Liver (tissue), 9 donors: ENCODE data around the gene NHS. TPM values are rescaled to one million over a fixed set of nuclear protein-coding genes. Genes with fewer than 3 reads are reported as not detected.

Experiments used
- DNase-seq: peaks from one replicate; pipeline ENCODE4 v3.0.0-alpha.2; 2017; ENCODE audit warnings: low spot score
- H3K27ac ChIP-seq, 2 donors: one replicate each; pipeline ENCODE4 v1.7.0; 2013; ENCODE audit warnings: inconsistent platforms in 2 of 2, low read length in 2 of 2, control low read depth in 1 of 2, low read depth in 1 of 2, mild to moderate bottlenecking in 1 of 2
- H3K27me3 ChIP-seq, 4 donors: one replicate each; pipeline versions ENCODE4 v1.6.1 to v1.7.0; 2013; ENCODE audit warnings: low read length in 3 of 4, inconsistent platforms in 1 of 4, mild to moderate bottlenecking in 1 of 4, moderate library complexity in 1 of 4; ENCODE audit not compliant: control insufficient read depth in 4 of 4, insufficient read depth in 4 of 4
- H3K36me3 ChIP-seq, 4 donors: one replicate each; pipeline versions ENCODE4 v1.6.1 to v1.7.0; 2013; ENCODE audit warnings: low read length in 3 of 4, mild to moderate bottlenecking in 3 of 4, low read depth in 1 of 4, moderate library complexity in 1 of 4; ENCODE audit not compliant: control insufficient read depth in 4 of 4, insufficient read depth in 3 of 4
- H3K4me1 ChIP-seq, 4 donors: one replicate each; pipeline versions ENCODE4 v1.6.1 to v1.7.0; 2013; ENCODE audit warnings: low read length in 3 of 4, mild to moderate bottlenecking in 3 of 4, moderate library complexity in 1 of 4; ENCODE audit not compliant: control insufficient read depth in 4 of 4, insufficient read depth in 4 of 4
- H3K4me3 ChIP-seq, 3 donors: one replicate each; pipeline versions ENCODE4 v1.6.1 to v1.7.0; 2013; ENCODE audit warnings: low read length in 3 of 3, control low read depth in 1 of 3, low read depth in 1 of 3, mild to moderate bottlenecking in 1 of 3
- H3K9ac ChIP-seq, 2 donors: one replicate each; pipeline ENCODE4 v1.7.0; 2013; ENCODE audit warnings: low read length in 2 of 2, mild to moderate bottlenecking in 2 of 2, moderate library complexity in 2 of 2, control low read depth in 1 of 2, low read depth in 1 of 2
- H3K9me3 ChIP-seq, 4 donors: one replicate each; pipeline versions ENCODE4 v1.6.1 to v1.7.0; 2013; ENCODE audit warnings: low read length in 3 of 4; ENCODE audit not compliant: control insufficient read depth in 4 of 4
- FOXA1 ChIP-seq: IDR thresholded peaks from 2 replicates; pipeline ENCODE4 v1.6.1; 2016; ENCODE audit warnings: antibody characterized with exemption
- FOXA2 ChIP-seq: IDR thresholded peaks from 2 replicates; pipeline ENCODE4 v1.6.1; 2016; ENCODE audit warnings: antibody characterized with exemption
- GABPA ChIP-seq, 2 donors: IDR thresholded peaks in 1 of 2; conservative IDR thresholded peaks in 1 of 2; 2 replicates each; pipeline ENCODE4 v1.6.1; 2016; ENCODE audit warnings: antibody characterized with exemption in 2 of 2, mild to moderate bottlenecking in 1 of 2, moderate library complexity in 1 of 2
- HNF4A ChIP-seq, 2 donors: conservative IDR thresholded peaks; 2 replicates each; pipeline ENCODE4 v1.6.1; 2016; ENCODE audit warnings: antibody characterized with exemption in 2 of 2, mild to moderate bottlenecking in 2 of 2
- JUND ChIP-seq, 2 donors: IDR thresholded peaks; 2 replicates each; pipeline ENCODE4 v1.6.1; 2016; ENCODE audit warnings: antibody characterized with exemption in 2 of 2
- NR2F2 ChIP-seq: IDR thresholded peaks from 2 replicates; pipeline ENCODE4 v1.6.1; 2016; ENCODE audit warnings: antibody characterized with exemption
- RAD21 ChIP-seq, 2 donors: IDR thresholded peaks; 2 replicates each; pipeline ENCODE4 v1.6.1; 2016; ENCODE audit warnings: antibody characterized with exemption in 2 of 2, mild to moderate bottlenecking in 2 of 2
- RXRA ChIP-seq, 2 donors: IDR thresholded peaks; 2 replicates each; pipeline ENCODE4 v1.6.1; 2017 to 2018; ENCODE audit warnings: antibody characterized with exemption in 2 of 2, mild to moderate bottlenecking in 1 of 2
- SP1 ChIP-seq: IDR thresholded peaks from 2 replicates; pipeline ENCODE4 v1.6.1; 2018; ENCODE audit warnings: antibody characterized with exemption, mild to moderate bottlenecking
- TAF1 ChIP-seq: conservative IDR thresholded peaks from 2 replicates; pipeline ENCODE4 v1.6.1; 2016; ENCODE audit warnings: antibody characterized with exemption, mild to moderate bottlenecking
- YY1 ChIP-seq: IDR thresholded peaks from 2 replicates; pipeline ENCODE4 v1.6.1; 2016; ENCODE audit warnings: antibody characterized with exemption, mild to moderate bottlenecking
- WGBS: extraction: QIAGEN DNeasy Blood & Tissue Kit; methylation state at CpG from one replicate; pipeline ENCODE4 v1.1.7; 2013; 5-methylcytosine and 5-hydroxymethylcytosine counted together
- polyA plus RNA-seq, 2 donors: library from polyadenylated mRNA; stranded (reverse) in 1 of 2; unstranded in 1 of 2; fragments of 200-250 nt in 1 of 2; fragments of >200 nt in 1 of 2; fragmentation: Nextera tagmentation in 1 of 2; extraction: Ambion mirVana in 1 of 2; gene quantifications; one replicate each; pipeline versions ENCODE4 v1.2.1 to v1.2.3, GENCODE V29; 2013 to 2015
- total RNA-seq, 2 donors: library from RNA; depleted of rRNA; stranded (reverse); fragments of >200 nt; gene quantifications; one replicate each; pipeline ENCODE4 v1.2.3, GENCODE V29; 2014
- TF ChIP-seq, protein P1 (sequence below): IDR thresholded peaks from 2 replicates; pipeline ENCODE4 v1.6.1; 2016; ENCODE audit warnings: antibody characterized with exemption, mild to moderate bottlenecking
- TF ChIP-seq, protein P2 (sequence below): IDR thresholded peaks from 2 replicates; pipeline ENCODE4 v1.6.1; 2016; ENCODE audit warnings: antibody characterized with exemption
- TF ChIP-seq, protein P3 (sequence below): IDR thresholded peaks from 2 replicates; pipeline ENCODE4 v1.6.1; 2016; ENCODE audit warnings: antibody characterized with exemption
- TF ChIP-seq, protein P4 (sequence below): IDR thresholded peaks from 2 replicates; pipeline ENCODE4 v1.6.1; 2016; ENCODE audit warnings: antibody characterized with exemption
- donor health status: healthy.
- donor health status: healthy.
- donor health status: healthy.
- donor health status: healthy.
- donor health status: healthy.

Gene NHS
- total and polyA plus RNA-seq, 4 donors = 0.03 to 0.17 (median 0.10) TPM

DNA sequence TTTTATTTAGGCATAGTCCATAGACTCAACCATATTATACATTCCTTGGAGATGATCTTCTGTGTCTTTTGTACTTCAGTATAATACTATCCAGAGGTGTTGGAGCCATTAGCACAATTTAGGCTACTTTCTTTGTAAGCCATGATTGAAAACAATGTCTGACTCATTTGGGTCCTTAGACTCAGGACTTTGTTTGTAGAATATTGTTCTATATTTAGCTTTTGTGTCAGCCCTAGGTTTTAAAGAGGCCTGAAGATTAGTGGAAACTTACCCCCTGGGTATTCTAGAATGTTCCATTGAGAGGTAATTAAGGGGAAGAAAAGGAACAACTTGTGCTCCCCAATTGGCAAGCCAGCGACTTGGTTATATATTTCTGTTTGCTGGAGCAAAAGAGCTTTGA is 217.1 kb downstream of the NHS start (continued):
- TF ChIP-seq, protein P1, sequence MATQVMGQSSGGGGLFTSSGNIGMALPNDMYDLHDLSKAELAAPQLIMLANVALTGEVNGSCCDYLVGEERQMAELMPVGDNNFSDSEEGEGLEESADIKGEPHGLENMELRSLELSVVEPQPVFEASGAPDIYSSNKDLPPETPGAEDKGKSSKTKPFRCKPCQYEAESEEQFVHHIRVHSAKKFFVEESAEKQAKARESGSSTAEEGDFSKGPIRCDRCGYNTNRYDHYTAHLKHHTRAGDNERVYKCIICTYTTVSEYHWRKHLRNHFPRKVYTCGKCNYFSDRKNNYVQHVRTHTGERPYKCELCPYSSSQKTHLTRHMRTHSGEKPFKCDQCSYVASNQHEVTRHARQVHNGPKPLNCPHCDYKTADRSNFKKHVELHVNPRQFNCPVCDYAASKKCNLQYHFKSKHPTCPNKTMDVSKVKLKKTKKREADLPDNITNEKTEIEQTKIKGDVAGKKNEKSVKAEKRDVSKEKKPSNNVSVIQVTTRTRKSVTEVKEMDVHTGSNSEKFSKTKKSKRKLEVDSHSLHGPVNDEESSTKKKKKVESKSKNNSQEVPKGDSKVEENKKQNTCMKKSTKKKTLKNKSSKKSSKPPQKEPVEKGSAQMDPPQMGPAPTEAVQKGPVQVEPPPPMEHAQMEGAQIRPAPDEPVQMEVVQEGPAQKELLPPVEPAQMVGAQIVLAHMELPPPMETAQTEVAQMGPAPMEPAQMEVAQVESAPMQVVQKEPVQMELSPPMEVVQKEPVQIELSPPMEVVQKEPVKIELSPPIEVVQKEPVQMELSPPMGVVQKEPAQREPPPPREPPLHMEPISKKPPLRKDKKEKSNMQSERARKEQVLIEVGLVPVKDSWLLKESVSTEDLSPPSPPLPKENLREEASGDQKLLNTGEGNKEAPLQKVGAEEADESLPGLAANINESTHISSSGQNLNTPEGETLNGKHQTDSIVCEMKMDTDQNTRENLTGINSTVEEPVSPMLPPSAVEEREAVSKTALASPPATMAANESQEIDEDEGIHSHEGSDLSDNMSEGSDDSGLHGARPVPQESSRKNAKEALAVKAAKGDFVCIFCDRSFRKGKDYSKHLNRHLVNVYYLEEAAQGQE = no peak
- TF ChIP-seq, protein P2, sequence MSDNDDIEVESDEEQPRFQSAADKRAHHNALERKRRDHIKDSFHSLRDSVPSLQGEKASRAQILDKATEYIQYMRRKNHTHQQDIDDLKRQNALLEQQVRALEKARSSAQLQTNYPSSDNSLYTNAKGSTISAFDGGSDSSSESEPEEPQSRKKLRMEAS = no peak
- TF ChIP-seq NR2F2 (no peak), YY1 (no peak), GABPA (IDR thresholded peaks at IDR 0.05 in 1 of 2, conservative IDR thresholded peaks at IDR 0.05 in 1 of 2) (no peak), SP1 (no peak), JUND (IDR thresholded peaks at IDR 0.05) (no peak), RXRA (IDR thresholded peaks at IDR 0.05) (no peak)

DNA sequence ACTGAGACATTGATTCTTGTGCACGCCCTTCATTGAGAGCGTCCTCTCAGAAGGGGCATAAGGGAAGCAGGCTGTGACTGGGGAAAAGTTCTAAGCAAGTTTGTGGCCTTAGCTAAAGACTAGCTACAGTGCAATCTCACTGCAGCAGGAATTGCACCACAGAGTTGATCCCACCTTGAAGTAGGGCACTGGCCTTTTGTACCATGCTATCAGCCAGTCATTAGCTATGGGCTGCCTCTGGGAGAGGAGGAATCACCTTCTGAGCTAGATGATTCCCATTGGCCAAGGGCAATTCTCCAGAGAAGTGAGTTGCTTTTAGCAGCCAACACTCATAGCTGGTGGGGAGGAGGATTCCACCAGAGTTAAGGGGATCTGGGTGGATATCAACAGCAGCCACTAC is 219.7 kb downstream of the NHS start:
- TF ChIP-seq, protein P2 = no peak
- TF ChIP-seq GABPA (IDR thresholded peaks at IDR 0.05 in 1 of 2, conservative IDR thresholded peaks at IDR 0.05 in 1 of 2) (no peak), RXRA (IDR thresholded peaks at IDR 0.05) (no peak), FOXA2 (no peak), TAF1 (no peak)
- TF ChIP-seq, protein P3, sequence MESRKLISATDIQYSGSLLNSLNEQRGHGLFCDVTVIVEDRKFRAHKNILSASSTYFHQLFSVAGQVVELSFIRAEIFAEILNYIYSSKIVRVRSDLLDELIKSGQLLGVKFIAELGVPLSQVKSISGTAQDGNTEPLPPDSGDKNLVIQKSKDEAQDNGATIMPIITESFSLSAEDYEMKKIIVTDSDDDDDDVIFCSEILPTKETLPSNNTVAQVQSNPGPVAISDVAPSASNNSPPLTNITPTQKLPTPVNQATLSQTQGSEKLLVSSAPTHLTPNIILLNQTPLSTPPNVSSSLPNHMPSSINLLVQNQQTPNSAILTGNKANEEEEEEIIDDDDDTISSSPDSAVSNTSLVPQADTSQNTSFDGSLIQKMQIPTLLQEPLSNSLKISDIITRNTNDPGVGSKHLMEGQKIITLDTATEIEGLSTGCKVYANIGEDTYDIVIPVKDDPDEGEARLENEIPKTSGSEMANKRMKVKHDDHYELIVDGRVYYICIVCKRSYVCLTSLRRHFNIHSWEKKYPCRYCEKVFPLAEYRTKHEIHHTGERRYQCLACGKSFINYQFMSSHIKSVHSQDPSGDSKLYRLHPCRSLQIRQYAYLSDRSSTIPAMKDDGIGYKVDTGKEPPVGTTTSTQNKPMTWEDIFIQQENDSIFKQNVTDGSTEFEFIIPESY = no peak
- Histone ChIP-seq H3K4me1 (peaks cover 0 to 9% (median 0%) of the 10 kb centered on the region in 4 donors), H3K9ac (no peak overlapping the region), H3K36me3 (no peaks in the 10 kb centered on the region), H3K9me3 (no peaks in the 10 kb centered on the region), H3K27ac (no peak overlapping the region), H3K4me3 (no peak overlapping the region), H3K27me3 (no peaks in the 10 kb centered on the region)
- DNase-seq = no peak
- 94% methylated on average over 2 of the region's 2 CpGs for WGBS

DNA sequence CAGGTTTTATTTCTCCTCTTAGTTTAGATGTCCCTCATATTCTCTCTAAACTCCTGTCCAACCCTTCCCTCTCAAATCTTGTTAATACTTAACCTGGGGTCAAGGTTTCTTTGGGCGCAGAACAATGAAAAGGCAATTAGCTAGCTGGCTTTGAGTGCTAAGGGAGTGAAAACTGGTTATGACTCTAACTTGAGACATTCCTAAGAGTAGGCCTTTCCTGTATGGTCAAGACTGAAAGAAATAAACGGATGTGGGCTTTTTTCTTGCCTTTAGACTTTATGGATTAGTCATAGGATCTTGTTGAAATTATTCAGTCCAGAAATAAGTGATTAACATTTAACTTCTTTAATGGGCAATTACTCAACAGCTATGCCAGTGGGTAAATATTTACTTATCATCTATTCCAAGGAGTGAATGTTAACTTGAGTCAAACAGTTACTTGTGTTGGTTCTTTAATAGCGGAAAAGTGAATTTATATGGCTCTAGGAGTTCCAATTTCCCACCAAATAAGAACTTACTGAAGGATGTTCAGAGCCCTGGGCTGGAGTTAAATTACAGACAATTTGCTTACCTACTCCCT is 220.5 kb downstream of the NHS start:
- H3K4me3 ChIP-seq = no peak overlapping the region
- no peak for DNase-seq
- H3K9ac ChIP-seq = no peak overlapping the region
- H3K27ac ChIP-seq = no peak overlapping the region
- H3K4me1 ChIP-seq = peaks cover 0 to 9% (median 0%) of the 10 kb centered on the region in 4 donors
- WGBS = 59% methylated on average over 3 of the region's 3 CpGs
- H3K27me3 ChIP-seq = no peaks in the 10 kb centered on the region
- H3K9me3 ChIP-seq = no peaks in the 10 kb centered on the region
- TF ChIP-seq, protein P4, sequence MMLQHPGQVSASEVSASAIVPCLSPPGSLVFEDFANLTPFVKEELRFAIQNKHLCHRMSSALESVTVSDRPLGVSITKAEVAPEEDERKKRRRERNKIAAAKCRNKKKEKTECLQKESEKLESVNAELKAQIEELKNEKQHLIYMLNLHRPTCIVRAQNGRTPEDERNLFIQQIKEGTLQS = no peak
- TF ChIP-seq FOXA1 (no peak), HNF4A (conservative IDR thresholded peaks at IDR 0.05) (no peak), RAD21 (IDR thresholded peaks at IDR 0.05) (no peak), FOXA2 (no peak)
- H3K36me3 ChIP-seq = no peaks in the 10 kb centered on the region
